ENCODE results near the gene HOXB9.
A peak's percentile ranks its signal among the peaks of the same experiment; 100 is the strongest.

The HOXB9 gene

DNA sequence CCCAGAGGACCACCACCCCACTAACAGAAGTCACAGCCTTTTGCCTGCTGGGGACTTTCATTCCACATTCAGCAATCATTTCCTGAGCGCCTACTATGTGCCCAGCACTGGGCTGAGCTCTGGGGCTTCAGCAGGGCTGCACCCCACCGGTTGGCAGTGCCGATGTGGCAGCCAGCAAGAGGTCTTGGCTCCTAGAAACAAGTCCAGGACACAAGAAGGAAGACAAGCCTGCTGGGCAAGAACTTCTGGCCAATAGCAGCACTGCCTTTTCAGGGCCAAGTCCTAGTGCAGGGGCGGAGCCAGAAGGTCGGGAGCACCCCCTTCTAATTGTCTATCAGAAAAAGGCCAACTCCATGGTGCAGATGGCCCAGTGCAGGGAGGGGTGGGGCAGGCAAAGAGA, 13.0 kb upstream of the HOXB9 start:
- no peak for DNase-seq

DNA sequence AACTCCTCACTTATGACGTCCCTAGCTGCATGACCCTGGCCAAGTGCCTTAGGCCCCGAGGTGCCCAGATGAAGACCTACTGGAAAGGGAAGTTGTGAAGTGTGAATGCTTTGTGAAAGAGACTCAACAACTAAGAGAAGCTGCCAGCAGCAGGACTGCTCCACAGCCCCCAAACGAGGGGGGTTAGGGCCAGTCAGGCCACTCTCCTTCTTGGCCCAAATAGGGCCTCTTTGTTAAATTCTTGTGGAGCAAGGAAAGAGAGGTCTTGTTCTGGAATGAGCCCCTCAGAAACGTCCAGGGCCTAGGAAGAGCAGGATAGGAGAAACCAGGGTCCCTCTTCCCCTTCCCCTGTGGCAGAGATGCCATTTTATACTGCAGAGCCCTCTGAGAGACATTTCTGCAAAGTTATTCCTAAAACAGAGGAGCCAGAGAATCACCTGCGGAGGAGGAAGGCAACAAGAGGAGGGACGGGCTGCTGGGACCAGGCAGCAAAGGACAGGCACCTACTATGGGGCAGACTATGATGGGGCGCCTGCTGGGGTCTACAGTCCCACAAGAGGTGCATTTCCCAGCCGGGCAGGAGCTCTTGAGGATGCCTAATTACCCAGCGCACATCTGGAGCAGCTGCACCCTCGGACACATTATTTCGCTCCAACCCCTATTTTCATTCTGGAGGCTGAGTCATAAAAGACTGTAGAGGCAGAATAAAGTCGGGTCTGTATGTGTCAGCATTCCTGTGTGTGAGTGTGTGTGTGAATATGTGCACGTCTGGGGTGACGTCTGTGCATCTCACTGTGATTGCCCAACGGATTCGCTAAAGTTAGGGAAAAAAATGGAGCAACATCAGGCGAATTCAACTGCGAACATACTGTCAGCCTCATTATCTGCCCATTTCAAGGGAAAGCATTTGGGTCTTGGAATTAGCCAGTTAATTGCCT, 11.4 kb upstream of the HOXB9 start:
- no peak for DNase-seq

DNA sequence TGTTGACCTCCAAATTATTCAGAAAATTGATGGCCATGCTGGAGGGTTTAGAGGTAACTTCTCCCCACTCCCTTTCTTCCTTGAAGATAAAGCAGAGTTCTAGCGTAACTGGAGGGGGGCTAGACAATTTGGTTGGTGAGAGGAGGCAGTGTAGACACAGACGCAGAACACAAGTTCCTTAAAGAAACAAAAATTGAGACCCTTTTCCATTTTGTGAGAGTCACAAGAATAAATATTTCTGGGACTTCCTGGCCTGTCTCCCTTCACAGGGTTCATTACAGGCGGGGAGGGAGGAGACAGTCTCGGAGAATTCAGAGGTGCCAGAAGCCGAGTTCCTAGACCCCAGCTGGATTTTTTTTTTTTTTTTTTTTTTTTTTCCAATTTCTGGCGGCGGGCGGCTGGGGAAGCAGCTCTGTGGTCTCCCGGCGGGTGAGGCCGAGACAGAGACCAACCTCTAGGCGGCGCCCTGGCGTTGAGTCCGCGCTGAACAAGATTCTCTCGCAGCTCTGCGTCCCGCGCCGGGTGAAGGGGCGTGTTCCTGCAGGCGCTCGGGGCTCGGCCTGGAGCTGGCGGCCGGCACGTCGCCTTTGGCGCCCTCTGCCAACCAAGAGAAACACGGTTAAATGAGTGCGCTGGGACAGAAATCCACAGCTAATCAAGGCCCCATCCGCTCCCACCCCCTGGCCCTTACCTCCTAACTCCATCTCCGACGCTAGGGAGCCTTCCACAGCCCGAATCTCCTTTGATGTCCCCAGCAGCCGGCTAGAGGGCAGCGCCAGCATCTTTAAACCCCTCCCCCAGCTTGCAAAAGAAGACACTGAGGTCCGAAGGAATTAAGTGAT, 10.2 kb upstream of the HOXB9 start:
- peak; percentile 41 for DNase-seq

DNA sequence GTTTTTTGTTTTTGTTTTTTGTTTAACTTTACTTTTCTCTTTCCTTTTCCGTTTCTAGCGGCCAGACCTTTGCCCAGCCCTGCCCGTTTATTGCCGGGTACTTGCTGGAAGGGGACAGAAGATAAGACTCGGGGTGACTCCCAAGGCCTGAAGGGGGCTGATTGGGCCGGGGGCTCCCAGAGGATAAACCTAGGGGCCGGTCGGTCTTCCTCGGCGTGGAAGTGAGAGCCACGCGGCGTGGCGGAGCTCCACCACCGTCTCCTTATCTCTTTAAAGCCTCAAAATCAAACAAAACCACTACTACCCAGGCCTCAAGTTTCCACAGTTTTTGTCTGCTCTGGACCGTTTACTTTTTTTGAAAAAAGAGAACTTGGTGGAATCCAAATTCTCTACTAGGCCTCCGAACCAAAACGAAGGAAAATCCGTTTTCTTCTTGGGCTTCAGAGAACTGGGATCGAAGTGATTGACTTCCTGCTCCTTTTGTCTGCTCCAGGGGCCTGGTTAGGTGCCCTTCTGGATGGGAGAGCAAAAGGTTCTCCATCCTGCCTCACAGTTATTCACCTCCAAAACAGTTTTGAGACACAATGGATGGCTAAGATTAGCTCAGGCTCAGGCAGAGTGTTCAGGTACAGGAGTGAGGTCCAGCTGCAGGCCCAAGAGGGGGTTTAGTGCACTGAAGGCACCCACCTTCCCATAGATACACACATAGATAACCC, 8.5 kb upstream of the HOXB9 start:
- no peak for DNase-seq

DNA sequence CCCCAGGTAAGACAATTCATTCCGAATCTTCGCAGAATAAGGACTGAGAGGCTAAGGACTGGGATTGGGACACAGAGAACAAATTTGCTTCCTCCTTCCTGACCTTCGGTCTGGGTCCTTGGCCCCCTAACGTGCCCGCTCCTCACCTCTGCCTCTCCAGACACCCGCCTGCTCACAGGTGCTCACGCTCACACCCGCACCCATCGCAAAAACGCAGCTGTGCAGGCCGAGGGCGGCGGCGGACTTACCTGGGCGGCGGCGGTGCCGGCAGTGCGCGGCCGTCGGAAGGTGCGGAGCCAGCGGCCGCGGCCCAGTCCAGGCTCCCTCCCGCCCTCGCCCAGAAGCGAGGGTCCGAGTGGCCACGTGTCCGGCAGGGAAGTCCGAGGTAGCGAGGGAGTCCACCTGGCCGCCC, 7.1 kb upstream of the HOXB9 start:
- DNase-seq, result no peak

DNA sequence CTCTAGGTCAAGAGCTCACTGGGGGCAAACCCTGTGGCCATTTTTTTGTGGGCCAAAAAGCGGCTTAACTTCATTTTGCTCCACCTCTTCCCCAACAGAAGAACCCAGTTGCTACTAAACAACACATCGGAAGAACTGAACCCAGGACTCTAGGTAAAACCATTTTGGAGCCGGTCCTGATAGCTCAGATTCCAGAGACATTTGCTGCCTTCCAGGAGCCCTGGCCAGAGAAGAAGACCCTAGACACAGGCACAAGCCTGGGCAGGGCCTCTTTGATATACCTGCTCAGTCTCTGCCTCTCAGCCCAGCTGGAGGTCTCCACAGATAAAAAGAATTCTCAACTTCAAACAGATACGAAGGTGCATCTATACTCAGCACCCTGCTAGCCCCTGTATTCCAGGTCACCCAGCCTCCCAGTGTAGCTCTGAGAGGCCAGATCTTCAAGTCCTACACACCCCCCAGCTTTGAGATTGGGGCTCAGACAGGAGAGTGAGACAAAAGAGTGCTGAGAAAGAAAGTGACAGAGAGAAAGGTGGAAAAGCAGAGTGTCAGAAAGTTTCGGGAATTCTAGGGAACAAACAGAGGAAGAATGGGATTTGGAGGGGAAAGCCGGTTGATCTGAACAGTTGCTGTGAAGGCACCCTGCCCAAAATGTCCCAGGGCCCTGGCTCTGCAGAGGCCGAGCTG, 6.6 kb upstream of the HOXB9 start:
- DNase-seq, result no peak

DNA sequence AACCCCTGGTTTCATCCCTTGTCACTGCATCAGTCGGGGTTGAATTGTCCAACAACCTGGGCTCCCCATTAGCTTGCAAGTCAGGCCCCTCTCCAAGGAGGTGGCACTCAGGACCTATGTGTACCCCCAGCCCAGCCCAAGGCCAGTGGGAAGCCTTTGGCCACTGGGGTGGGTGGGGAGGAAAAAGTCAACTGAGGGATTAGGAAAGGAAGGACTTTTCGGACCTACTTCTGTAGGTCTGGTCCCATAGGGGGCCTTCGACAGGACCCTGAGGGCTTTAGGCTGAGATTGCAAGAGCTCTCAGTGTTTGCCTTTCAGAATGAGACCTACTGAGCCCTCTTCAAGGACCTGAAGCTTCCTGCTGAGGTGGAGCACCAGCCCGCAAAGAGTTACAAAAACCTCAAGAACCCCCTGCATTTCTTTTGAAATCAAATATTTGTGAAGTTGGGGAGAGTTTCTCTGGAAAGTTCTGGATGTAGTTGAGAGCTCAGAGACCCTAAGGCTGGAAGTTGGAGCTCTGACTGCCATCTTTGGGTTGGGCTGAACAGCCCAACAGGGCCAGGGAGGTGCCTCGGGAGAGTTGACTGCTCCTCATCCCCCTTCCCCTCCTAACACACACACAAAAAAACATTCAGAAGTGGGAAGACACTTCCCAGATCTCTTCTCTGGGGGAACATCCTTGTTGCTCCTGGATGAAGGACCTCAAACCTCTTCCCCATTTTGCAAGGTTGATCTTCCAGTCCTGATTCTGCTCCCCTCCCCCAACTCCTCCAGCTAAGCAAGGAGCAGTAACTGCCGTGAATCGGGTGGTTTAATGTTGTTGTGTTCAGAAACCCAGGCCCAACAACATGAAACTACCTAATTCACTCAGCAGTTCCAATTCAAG, 5.8 kb upstream of the HOXB9 start:
- DNase-seq, result no peak

DNA sequence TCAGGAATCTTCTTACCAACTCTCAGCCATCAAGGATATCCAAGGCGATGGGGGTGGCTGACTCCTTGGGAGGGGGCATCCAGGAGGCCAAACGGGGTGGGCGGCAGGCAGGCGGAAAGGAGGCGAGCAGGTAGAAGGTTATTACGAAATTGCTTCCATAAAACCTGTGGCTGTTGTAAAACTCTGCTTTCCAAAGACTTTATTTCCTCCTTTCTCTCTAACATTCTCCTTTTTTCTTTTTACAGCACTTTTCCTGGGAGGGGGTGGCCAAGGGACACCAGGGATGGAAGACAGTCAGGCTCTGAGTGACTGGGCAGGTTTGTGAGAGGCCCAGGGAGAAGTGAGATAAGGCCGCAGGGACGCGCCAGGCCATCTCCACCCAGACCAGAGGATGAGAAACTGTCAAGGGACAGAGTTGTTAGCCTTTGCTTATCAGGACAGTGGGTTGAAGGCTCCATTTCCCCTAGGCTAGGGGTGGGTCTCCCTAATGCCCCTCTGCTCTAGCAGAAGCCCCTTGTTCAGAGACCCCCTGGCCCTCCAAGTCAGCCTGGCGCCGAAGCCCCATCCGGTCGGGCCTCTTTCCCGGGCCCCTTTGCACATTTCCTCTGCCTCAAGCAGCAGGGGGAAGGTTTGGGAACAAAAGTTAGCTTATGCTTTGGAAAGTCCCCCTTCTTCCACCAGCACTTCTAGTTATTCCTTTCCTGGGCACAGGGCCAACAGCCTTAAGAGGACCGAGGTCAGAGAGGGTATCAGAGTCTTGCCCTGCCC, 5.0 kb upstream of the HOXB9 start:
- no peak for DNase-seq

DNA sequence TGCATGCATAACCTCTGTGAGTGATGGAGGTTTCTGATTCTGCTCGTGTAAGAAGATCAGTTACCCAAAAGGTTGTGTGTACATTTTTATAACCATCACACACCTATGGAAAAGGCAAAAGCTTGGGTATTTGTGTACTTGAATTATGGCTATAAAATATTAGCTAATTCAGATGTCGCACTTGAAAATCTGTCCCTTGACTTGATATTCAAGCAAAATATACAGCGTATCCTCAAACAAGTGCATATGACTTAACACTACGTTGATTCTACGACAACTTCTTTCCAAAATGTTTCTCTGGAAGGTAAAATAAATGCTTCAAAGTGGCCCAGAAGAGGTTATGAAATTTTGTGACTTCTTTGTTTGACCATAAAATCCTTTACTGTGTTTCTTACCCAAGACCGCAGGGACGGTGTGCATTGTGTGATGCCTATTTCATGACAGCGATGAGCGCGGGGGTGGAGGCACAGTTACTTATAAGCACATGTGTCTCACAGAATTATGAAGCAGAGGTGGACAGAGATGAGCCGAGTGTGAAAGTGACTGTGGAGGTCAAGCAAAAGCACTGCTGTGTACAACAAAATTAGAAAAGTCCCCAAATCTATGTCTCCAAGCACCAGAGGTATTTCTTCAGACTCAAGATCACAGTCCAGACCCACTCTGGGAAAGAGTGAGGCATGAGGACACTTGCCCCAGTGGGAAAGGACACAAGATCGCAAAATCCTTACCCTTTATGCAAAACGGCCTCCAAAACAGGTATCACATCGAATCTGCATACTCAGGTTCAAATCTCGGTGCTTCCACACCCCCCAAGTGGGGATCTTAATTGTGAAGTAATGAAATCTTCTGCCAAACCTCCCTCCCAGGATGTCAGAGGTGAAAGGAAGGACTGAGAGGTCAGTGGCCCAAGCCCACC, 4.1 kb upstream of the HOXB9 start:
- DNase-seq, result no peak

DNA sequence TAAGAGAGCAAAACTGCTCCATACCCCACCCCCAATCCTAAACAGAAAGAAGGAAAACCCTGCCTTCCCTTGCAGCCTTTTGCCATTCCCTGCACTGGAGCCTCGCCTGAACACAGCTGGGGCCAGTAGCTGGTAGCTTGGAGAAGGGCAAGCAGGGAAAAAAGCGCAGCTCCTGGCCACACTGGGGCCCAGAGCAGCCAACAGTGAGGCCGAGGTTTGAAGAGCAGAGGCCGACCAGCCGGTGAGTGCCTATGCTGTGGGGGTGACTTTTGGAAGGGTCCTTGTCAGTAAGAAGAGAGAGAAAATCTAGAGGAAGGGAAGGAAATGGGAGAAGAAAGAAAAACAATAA, 3.2 kb upstream of the HOXB9 start:
- DNase-seq, result no peak

DNA sequence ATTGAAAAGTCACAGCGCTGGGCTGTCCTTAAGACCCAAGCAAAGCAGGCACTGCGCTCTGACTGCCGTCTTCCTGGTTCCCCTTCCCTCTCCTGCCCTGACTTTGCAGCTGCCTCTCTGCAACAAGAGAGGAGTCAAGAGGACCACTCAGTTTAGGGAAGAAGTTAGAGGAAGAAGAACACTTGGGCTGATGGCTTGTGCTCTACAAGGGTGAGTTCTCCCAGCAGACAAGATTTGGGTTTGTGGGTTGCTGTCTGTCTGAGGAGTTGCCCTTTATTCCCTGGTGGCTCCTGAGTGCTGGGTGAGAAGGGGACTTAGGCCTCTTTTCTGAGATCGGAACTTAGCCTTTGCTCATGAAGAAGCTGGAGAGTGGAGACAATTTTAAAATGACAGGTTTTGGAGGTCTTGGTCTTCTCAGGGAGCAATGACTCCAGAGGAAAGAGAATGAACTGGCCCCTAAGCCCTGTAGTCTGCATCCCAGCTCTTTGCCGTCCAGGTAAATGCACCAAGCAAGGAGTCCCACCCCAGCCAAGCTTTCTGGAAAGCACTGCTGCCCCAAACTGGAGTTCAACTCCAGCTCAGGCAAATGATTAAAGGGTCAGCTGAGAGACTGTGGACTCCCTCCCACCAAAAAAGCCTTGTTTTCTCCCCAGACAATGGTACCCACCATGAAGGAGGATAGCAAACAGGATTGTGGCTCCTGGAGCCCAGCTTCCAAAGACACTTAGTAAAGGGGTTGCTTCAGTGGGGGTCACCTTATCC, 2.7 kb upstream of the HOXB9 start:
- no peak for DNase-seq

DNA sequence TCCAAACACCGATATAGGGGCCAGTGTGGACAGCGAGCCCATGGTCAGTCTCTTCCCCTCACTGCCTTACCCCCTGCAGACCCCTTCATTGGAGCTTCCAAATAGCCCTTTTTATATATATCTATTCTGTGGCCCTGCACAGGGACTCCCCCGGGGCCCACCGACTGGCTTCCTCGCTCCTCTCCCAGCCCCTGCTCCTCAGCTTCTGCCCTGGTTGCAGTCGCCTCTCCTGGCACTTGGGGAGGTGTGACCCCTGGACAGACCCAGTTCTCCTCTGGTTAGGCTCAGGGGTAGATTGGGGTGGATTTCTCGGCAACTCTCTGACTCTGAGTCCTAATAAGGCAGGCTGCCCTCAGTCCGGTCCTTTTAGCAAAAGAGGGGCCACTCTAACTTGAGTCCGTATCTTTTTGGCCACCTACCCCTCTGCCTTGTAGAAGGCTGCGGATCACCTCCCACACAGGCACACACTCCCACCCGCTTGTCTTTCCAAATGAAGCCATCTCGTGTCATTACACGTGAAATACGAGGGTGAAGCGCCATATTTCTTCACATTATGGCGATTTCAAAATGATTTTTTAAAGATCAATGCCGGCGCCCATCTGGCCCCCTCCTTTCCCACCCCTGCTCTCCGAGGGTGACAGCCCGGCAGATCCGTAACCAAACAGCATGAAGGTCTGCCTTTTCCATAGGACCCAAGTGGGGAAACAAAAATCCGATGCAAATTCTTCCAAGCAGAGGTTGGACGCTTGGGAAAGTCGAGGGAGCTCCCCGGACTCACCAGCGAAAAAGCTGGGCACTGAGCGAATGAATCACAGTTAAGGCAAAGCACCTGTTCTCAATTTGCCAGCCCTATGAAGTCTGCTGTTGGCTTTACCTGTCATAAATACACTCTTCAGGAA, 1.7 kb upstream of the HOXB9 start:
- no peak for DNase-seq

DNA sequence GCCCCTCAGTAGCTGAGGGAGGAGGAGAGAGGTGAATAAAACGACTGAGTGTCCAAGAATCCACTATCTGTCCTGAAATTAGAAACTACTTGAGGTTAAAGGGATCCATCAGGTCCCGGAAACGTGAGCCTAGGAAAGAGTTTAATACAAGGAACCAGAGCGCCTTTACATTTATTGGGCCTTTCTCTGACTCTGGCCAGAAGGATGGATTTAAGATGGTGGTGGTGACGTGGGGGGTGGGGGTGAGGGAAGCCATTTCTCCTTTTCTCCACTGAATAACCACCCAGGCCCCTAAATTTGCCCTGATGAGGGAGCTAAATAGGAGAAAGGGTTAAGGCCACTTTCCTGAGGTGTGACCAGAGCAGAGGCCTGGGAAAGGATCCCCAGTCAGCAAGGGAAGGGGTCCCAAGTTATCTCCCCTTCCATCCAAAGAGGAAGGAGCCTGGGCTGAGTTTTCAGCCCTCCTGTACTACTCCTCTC, 1.0 kb upstream of the HOXB9 start:
- no peak for DNase-seq

DNA sequence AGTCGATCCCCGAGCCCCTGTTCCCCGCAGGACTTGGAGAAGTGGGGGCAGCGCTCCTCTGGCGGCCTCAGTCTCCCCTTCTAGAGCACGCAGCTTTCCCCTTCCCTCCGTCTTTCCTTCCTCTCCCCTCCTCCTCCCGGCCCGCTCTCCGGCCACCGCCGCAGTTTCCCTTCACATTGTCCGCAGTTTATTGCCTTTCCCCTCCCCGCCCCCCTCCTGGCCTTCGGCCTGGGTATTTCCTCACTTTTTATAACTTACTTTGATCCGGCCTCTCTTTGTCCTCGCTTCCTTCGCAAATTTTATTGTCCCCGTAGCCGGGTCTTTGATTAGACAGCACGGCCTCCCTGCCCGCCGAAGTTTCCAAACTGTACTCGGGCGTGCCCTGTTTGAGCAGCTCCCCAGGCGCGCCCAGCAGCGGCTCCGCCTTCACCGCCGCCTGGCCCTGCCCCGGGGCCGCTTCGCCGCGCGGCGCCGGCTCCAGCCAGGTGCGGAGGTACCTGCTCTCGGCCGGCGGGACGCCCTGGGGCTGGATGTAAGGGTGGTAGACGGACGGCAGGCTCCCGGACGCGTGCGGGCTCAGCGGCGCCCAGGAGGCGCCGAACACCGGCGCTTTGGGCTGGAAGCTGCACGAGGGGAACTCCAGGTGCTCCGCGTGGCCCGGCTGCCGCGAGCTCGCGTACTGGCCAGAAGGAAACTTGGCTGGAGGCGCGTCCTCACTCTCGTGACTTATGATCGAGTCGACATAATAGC, 488 bp downstream of the HOXB9 start:
- DNase-seq, result no peak

DNA sequence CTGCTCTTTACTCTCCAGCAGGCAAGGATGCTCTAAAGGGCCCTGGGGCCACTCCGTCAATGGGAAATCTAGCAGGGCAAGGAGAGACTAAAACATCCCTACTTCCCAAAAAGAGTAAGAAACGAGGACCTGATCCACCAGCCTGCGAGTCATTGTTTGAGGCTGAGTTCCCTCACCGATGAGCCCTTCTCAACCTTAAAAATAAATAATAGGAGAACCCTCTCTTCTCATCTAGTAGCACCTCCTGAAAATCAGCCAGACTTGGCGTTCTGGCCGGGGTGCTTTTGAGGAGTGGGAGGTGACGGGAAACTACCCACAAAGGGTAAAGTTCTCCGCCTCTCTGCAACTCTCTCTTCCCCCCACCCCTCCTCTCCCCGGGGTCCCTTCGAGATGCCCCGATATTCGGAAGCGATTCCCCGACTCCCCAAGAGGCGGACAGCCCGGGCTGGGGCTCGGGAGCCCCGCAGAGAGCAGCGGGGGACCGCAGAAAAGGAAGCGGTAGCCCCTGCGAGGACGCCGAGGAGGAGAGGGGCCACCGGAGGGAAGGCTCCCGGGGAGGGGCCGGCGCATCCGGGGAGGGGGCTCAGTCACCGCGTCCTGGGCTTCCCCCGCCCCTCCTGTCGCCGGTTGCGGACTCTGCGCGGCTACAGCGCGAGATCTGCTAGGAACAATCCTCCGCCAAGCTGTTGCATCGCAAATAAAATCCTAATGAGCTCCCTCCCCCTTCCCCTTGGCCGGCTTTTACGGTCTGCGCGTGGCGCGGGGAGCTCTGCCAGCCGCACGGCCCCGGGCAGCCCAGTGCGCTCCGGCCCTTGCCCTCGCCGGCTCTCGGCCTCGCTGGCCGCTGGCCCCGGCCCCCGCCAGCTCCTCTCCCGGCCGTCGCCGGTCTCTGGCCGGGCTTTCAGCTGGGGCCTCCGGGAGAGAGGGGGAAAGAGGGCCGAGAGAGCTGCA, 1.3 kb downstream of the HOXB9 start:
- no peak for DNase-seq

DNA sequence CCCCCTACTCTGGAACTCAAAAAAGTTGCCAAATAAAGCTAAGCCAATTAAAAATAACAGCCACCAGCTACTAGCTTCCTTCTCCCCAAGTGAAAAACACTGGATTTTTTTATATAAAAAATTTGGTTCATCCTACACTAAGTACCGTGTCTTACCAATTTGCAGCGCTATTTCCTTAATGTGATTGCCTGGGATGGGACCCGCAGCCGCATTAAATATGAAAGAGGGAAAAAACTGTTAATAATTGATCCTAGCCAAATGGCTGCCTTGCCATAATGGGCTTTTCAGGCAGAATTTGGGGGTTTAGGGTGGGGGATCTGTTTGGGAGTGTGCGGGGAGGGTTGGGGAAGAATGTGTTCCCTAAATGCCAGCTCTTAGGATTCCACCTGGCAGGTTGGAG, 2.0 kb downstream of the HOXB9 start:
- no peak for DNase-seq

All from effector CD8-positive, alpha-beta T cell (primary cell).